T-helper 9 cell (primary cell): ENCODE measurements around the gene FRMD4A.
"Not testable (repeated sequence)": the region's sequence is repeated elsewhere in the genome, so short reads cannot be mapped to it uniquely, and the experiment has no call there.

ENCODE experiments used
- DNase-seq: peaks from one replicate; pipeline ENCODE4 v3.0.0-alpha.2; 2020

Gene FRMD4A

DNA sequence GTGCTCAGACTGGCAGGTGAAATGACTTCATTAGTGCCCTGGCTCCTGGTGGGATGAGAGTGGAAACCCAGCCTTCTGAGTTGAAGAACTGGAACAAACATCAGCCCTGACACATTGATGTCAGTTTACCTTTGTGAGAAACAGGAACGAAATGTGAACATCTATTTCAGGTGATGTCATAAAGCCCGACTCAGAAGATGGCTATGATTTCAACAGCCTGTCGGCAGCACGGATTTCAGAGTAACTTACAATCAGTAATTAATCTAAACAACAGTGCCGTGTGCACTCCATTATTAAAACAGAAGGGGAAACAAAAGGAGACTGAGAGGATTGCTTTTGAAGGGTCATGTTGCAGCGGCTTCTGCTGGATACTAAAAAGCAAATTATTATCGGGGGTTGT is 243.2 kb downstream of the FRMD4A start:
- DNase-seq: no peak

- DNase-seq: no peak
These were observed 244.1 kb downstream of the FRMD4A start for GRCh38 chr10:14086596-14086995.

GRCh38 chr10:14084875-14085274 is 245.8 kb downstream of the FRMD4A start:
- DNase-seq: no peak

DNA sequence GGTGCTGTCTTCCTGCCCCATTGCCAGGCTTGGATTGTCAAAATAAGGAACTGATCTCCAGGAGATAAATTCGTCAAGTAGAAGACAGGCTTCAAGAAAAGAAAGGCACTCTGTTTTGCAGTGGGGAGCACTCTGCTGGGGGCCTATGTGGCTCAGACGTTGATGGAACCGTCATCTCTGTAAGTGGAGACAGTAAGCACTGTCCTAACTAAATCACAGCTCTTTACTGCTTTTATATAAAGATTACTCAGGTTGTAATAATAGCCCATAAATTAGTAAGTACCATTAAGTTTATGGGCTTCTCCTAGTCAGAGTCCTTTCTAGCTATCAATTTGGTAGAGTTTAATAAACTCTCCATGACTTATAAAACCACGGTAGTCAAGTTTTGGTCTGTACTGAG is 249.9 kb downstream of the FRMD4A start:
- DNase-seq: no peak

- DNase-seq: no peak
These were observed 253.3 kb downstream of the FRMD4A start for GRCh38 chr10:14077430-14077829.

- no peak for DNase-seq
These were observed 256.5 kb downstream of the FRMD4A start for GRCh38 chr10:14074062-14074884.

- no peak for DNase-seq
These were observed 258.2 kb downstream of the FRMD4A start for GRCh38 chr10:14072541-14072940.

GRCh38 chr10:14071956-14072355 is 258.8 kb downstream of the FRMD4A start:
- no peak for DNase-seq

- DNase-seq: no peak
These were observed 262.0 kb downstream of the FRMD4A start for GRCh38 chr10:14068601-14069250.

GRCh38 chr10:14067638-14068037 is 263.1 kb downstream of the FRMD4A start:
- DNase-seq: not testable (repeated sequence)

DNA sequence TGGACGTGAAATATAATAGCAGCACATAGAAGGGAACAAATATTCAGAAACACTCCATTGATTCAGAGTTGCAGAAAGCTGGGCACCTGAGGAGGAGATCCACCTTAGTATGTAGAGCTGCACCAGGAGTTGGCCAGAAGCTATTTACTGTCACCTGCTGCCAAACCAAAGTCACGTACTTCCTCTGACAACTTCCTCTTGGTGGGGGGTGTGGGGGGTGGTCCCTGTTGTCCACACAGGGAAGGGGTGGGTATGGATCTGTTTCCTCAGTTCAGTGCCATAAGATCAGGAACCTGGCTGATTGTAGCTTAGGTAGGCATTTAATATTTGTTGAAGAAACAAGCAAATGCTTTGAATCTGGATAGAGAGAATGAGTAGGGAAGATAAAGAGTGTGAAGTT is 264.6 kb downstream of the FRMD4A start:
- no peak for DNase-seq

DNA sequence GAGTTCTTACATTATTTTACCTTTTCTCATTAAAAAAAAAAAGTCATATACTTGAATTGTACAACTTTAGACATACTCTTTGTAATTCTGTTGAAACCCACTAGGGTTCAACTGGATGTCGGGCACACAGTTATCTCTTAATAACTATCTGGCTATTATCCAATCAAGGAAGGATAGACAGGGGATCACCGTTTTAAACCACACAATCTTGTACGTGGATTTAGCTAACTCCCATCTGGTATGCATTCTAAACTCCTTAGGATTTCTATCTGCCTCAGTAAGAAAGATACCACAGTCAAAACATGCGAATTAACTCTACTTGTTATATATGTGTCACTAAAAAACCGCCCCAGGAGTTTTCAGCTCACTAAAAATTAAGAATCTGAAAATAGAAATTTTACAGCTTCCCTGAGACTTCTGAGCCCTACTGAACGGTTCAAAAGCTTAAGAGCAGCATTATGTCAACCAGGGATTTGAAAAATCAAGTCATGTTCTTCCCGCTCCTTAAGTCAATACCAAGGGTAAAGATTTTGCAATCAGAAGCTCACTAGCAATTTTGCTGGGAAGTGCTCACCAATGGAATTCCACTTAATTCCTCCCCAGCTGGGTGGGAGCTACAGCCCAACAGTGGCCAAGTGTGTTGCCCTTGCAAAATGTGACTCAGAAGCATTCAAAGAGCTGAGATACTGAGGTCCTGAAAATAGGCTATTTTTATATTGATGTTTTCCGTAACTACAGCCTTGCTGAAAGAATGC is 267.0 kb downstream of the FRMD4A start:
- no peak for DNase-seq

GRCh38 chr10:14062528-14063260 is 268.0 kb downstream of the FRMD4A start:
- DNase-seq: no peak

GRCh38 chr10:14060320-14061070 is 270.2 kb downstream of the FRMD4A start:
- DNase-seq: no peak

- DNase-seq: no peak
These were observed 274.0 kb downstream of the FRMD4A start for GRCh38 chr10:14056610-14057332.

DNA sequence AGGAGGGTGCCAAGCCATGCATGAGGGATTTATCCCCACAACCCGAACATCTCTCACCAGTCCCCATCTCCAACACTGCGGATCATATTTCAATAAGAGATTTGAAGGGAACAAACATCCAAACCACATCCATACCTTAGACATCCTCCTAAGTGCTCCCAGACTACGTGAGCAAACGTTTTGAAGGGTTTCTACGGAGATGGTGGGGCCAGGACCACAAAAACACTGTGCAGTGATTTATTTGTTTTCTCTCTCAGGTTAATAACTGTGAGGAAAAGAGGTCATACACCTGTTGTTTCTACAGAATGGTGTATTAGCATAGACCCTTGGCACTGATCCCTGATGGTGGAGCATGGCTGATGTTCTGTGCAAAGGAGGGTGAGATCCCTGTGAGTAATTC is 277.8 kb downstream of the FRMD4A start:
- no peak for DNase-seq

DNA sequence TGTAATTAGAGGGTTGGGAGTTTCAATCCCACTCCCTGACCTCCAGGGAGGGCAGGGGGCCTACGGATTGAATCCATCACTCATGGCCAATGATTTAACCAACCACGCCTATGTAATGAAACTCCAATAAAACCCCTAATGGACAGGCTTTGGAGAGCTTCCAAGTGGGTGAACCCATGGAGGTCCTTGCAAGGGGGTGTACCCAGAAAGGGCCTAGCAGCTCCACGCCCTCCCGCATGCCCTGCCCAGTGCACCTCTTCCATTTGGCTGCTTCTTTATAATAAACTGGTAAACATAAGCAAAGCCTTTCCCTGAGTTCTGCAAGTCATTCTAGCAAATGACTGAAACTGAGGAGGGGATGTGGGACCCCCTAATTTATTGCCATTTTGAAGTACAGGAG is 280.1 kb downstream of the FRMD4A start:
- DNase-seq: no peak

DNA sequence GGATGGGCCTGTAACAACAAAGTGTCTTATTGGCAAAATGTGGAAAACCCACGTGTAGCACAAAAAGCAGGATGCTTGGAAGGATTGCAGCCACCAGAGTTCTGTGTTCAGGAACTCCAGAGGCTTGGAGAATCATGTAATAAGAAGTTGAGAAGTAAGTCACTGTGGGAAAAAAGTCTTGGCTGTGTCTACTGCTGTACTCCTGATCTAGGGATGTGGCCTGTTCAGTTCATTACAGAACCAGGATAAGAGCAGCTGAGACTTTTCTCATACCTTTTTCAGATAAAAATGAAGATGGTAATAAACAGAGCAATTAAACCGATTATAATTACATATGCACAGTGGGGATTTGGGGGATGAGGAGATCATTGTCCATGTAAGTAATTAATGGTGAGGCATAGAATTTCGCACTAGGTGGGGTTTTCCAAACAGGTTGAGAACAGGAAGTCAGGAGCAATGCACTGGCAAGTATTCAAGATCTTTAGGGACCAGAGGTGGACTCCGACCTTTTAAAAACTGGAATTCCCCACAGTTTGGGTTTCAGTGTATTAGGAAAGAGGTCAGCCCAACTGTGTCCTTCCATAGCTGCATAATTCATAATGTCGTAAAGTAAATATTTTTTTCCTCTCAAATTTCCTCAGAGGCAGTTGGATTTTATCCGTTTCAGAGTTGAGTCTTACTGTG is 281.7 kb downstream of the FRMD4A start:
- no peak for DNase-seq

DNA sequence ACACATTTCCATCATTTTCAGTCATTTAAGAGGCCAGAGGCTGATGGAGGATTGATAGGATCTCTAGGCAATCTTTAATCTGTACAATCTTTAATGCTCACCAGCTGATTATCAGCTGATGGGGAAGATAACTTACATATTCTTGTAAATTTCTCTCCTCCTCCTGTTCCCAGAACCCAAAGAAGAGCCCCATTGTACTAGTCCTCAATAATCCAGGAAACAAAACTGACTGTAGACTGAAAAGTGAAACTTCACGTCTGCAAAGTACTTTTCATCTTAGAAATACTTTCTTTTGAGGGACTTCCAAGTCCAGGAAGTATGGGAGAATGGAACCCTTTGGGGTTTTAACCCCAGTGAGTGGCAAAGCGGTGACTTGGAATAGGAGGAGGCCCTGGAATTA is 283.3 kb downstream of the FRMD4A start:
- DNase-seq: no peak

DNA sequence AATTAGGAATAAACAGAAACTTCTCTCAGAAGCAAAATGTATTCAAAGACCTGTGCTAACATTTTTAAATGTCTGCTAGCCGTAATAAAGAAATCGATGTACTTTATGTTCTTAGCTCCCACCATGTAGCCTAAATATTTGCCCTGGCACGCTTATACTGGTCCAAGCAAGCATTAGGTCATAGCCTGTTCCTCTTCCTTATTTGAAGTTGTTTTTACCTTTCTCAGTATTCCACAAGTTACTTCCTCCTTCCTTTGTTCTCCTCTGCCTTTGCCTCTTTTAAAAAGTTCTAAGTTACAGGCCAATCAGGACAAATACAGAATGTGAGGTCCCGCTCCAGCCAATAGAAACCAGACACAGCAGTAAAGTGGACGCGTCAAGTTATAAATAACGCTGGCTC is 288.7 kb downstream of the FRMD4A start:
- not testable (repeated sequence) for DNase-seq
